NCI-H2107 (cell line): ENCODE results near the gene SLCO4A1.

Experiments
- DNase-seq: peaks from one replicate; lab custom pipeline; 2025; lab: John Stamatoyannopoulos, UW

The SLCO4A1 gene, protein sequence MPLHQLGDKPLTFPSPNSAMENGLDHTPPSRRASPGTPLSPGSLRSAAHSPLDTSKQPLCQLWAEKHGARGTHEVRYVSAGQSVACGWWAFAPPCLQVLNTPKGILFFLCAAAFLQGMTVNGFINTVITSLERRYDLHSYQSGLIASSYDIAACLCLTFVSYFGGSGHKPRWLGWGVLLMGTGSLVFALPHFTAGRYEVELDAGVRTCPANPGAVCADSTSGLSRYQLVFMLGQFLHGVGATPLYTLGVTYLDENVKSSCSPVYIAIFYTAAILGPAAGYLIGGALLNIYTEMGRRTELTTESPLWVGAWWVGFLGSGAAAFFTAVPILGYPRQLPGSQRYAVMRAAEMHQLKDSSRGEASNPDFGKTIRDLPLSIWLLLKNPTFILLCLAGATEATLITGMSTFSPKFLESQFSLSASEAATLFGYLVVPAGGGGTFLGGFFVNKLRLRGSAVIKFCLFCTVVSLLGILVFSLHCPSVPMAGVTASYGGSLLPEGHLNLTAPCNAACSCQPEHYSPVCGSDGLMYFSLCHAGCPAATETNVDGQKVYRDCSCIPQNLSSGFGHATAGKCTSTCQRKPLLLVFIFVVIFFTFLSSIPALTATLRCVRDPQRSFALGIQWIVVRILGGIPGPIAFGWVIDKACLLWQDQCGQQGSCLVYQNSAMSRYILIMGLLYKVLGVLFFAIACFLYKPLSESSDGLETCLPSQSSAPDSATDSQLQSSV

DNA sequence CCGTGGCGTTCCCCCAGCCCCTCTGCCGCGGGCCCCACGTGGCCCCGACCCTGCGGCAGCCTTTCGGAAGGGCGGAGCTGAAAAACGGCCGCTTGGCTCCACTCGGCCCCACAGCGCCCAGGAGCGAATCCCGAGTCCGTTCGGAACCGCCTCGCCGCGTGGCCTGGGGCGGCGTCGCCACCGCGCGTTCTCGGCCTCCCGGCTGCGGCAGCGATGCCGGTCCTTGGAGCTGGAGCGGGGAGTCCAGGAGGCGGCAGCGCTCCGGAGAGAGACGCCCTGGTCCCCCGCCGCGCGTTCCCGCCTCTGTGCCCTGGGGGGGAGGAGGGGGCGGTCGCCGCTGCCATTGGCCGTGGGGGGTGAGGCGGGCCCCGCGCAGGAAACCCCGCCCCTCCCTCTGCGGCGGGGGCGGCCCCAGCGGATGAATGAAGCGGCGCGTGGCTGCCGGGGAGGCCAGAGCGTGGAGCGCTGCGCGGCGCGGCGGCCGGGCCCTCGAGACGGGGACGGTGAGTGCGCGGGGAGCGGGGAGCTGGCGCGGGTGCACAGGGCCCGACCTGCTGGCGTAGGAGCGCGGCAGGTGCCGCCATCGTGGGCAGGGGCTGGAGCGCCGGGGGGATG is at the start of gene SLCO4A1:
TSS of gene SLCO4A1 (plus strand) at position 453 of the 615 bp plus-strand sequence. CDS start 13,952 bp downstream, outside the sequence.
- no peak for DNase-seq

DNA sequence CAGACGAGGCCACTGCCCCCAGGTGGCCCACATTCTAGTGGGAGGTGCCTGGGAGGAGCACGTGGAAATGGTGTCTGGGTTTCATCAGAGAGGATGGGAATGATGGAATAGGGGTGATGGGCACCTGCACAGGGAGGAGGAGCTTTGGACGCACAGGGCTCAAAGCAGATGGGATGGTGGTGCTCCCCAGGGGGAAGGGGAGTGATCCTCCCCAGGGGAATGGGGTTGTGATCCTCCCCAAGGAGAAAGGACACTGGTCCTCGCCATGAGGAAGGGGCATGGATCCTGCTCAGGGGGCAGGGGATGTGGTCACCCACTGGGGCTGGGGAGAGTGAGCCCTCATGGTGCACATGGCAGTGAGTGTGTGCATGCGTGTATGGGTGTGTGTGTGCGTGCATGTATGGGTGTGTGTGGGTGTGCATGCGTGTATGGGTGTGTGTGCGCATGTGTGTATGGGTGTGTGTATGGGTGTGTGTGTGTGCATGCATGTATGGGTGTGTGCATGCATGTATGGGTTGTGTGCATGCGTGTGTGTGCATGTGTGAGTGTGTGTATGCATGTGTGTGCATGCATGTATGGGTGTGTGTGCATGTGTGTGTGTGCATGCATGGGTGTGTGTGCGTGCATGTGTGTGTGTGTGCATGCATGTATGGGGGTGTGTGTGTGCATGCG is 49.7 kb upstream of the SLCO4A1 start:
- DNase-seq, result no peak

DNA sequence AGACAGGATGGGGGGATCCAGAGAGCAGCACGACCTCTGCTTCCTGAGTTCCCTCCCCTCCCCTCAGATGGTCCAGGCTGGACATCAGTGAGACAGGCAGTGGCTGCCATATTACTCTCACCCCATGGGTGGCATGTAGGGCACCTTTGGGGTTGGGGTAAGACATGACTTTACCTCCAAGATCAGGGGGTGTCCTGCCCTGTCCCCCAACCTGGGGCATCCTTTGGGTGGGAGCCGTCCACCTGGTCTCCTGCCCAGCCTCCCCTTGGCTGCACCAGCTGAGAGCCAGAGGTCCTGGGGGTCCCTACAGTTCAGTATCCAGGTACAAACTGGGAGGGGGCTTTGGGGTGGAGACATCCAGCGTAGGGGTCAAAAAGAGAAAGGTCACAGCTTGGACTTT is 48.7 kb upstream of the SLCO4A1 start:
- DNase-seq, result no peak

DNA sequence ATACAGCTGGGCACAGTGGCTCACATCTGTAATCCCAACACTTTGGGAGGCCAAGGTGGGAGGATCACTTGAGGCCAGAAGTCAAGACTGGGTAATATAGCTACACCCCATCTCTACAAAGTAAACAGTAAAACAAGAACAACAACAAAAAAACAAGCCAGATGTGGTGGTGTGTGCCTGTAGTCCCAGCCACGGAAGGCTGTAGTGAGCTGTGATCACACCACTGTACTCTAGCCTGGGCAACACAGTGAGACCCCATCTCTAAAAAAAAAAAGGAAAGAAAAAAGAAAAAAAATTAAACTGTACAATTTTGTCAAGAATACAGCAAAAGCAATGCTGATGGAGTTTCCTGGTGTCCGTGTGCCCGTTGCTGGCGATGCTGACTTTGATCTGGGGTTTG is 47.2 kb upstream of the SLCO4A1 start:
- DNase-seq, result no peak

DNA sequence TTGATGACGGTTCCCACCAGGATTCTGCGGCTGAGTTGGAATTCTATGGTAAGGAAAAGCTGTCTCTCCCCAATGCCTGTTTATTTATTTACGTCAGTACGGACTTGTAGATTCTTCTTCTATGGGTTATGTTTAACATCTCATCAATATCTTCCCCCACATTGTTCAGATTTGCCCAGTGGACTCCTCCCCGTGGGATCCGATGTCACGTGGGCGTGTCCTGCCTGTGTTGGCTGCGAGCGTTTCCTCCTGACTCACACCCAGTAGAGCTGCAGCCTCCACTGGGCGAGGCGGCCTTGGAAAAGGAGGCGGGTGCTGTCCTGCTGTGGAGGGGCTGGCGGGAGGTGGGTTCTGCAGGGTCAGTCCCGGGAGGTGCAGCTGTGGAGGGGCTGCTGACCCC is 46.8 kb upstream of the SLCO4A1 start:
- DNase-seq, result no peak

DNA sequence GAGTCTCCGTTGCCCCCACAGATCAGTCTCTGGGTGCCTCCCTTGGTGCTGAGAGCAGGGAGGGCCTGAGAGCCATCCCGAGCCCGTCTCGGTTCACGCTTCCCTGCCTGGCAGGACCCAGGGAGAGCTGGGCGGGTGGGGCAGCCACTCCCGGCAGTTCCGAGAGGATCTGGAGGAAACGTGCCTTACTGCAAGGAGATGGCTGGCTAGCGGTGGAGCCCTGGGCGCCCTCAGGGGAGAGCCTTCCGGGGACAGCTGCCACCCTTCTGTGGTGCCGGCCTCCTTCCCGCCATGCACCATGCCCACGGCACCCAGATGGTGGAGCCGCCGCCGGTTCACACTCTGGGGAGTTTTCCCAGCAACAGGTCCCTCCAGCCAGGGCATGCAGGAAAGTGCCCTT is 45.8 kb upstream of the SLCO4A1 start:
- DNase-seq, result no peak

DNA sequence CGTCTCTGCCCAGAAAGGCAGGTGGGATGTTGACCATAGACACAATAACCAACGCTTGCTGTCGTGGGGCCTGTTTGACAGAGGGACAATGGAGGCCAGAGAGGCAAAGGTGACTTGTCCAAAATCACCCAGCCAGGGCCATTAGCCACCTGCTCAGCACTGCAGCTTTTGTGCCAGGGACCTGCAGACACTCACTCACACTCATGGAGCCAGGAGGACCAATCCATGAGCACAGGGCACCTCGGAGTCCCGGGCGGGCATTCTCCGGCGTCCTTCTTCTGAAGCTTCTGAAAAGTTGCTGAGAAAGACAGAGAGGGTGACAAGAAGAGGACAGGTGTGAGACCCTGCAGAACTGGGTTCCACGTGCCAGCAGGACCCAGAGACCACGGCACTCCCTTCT is 45.4 kb upstream of the SLCO4A1 start:
- no peak for DNase-seq

DNA sequence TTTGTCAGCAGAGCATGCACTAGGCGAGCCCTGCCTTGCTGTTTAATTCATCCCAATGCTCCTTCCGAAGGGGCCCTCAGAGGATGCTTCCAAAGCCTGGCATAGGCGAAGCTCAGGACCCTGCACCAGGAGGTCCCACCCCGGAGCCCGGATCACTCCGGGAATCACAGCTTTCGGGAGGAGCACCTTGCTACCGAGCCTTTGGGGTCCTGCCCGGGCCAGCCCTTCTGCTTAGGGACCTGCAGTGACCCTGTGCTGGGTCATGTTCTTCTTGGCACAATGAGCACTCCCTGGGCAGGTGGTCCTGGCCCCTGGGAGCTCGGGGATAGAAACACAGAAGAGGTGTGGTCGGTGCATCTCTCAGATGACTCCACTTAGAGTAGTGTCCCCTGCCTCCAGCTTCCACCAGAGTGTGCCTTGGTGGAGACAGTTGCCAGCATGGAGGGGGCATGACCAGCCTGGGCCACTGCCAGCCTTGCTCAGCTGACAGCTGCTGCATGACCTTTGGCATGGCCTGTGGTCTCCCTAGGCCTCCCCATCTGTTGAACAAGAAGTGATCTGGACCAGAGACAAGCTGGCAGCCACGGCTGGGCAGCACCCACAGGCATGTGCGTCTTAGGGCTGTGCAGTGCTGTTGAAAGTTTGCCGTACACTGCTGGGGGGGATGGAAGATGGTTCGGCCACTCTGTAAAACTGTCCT is 44.7 kb upstream of the SLCO4A1 start:
- DNase-seq, result no peak

DNA sequence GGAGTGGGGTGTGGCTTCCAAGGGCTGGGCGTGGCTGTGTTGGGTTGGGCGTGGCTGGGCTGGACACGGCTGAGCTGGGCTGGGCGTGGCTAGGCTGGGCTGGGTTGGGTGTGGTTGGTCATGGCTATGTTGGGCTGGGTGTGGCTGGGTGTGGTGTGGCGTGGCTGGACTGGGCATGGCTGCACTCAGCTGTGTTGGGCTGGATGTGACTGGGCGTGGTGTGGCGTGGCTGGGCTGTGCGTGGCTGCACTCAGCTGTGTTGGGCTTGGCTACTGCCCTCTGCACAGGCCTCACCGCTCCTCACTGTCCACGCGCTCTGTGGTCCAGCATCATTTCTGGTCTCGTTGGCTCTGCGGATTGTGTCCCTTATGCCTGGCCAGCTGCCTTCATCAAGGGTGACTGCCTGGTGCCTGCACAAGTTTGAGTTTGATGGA is 43.5 kb upstream of the SLCO4A1 start:
- DNase-seq, result no peak

DNA sequence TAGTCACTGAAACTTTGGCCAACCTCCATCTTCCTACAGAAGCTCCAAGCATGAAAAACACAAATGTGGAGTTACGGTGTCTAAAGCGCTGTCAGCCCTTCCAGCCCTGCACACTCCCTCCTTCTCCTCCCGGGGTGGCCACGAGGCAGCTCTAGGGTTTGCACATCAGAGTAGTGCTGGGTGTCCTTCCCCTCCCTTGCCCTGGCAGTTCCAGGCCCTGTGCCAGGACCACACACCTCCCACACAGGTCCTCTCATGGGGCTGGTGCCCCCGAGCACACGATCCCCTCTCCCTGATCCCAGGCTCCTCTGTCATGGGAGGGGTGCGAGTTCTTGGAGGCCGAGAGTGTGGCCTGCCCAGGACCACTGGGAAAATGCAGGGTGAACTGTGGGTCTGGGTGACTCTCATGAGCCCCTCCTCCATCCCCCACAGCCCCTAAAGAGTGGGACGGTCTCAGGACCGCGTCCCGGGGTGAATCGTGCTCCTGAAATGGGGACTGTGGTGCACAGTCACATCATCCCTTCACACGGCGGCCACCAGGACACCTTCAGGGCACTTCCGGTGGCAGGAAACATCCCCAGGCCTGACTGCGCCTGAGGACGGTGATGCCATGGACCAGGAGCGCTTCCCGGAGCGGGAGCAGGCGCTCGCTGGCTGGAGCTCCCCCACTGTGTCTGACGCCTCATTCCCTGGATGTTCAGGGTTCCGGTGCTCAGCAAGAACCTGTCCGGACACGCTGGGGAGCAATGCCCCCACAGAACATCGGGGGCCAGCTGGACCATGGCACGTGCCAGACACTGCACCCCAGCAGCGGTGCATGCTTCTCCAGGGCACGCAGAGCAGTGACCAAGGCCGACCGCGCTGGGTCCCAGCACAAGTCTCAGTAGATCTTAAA is 42.8 kb upstream of the SLCO4A1 start:
- DNase-seq, result no peak

DNA sequence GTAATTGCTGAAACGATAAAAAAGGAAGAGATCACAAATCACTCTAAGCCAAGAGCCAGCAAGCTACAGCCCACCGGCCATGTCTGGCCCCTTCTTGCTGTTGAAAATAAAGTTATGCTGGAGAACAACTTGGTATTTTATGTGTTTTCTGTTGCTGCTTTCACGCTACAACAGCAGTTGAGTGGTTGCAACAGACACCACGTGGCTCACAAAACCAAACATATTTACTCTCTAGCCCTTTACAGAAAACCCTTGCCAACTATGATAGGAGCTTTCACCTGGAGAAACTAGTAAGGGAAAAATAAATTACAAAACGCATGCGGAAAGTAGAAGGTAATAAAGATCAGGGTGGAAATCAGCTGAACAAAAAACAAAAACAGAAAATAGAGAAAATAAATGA is 41.1 kb upstream of the SLCO4A1 start:
- DNase-seq, result no peak

DNA sequence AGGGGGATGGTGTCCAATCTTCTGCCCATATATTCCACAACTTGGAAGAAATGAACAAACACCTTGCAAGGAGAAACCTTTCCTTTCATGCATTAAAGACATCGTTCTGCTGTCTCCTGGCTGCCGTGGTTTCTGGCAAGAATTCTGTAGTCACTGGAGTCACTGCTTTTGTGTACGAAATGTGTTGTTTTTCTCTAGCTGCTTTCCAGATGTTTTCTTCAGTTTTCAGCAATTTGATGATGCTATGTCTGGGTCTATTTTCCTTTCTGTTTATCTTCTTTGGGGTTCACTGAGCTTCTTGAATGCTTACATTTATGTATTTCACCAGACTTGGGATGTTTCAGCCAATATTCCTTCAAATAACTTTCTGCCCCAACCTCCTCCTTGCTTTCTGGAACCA is 40.6 kb upstream of the SLCO4A1 start:
- DNase-seq, result no peak

DNA sequence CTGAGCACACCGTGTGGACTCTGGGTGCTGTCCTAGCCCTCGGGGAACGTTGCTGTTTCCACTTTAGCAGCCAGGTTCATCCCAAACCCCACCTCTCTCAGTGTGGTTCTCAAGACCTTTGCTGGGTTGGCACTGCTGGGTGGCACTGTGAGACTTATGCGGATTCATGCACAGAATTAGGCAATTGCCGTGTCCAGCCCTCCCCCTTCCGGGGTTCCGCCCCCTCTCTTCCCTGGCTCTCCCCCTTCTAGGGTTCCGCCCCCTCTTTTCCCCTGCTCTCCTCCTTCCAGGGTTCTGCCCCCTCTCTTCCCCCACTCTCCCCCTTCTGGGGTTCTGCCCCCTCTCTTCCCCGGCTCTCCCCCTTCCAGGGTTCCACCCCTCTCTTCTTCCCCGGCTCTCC is 39.8 kb upstream of the SLCO4A1 start:
- DNase-seq, result peak; percentile 18

DNA sequence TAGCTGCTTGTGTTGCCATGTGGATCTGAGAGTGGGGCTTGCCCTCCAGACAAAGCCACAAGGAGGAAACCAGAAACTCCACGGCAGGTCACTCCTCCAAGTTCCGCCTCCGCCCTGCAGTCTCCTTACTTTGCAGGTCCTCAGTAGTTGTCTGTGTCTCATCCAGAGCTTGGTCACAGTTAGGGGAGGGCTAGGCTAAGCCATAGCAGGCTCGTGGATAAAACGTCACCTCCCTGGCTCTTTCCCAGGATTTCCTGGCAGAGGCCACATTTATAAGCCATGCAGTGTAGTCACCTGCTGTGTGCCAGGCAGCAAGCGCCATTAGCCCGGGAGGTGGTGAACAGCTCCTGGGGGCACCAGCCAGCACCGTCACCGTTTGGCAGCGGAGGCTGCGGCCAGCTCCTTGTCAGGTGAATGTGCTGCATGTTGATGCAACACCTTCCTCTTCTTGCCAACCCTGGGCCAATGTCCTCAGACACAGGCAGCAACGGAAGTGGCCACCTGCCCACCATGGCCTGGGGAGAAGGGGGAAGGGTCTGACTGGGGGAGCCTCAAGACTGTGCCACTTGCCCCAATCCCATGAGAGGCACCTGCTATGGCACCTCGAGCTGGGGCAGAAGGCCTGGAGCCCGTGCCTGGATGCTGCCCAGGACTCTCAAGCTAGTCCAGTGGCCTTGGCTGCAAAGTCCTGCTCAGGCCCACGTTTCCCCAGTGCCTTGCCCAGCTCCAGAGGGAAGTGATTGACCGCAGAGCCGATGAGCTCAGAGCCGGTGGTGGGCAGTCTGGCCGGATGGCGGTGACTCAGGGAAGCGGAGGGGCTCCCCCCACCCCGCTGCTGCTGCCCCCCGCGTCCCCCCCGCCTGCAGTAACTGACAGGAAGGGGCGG is 39.0 kb upstream of the SLCO4A1 start:
- DNase-seq, result peak; percentile 66

DNA sequence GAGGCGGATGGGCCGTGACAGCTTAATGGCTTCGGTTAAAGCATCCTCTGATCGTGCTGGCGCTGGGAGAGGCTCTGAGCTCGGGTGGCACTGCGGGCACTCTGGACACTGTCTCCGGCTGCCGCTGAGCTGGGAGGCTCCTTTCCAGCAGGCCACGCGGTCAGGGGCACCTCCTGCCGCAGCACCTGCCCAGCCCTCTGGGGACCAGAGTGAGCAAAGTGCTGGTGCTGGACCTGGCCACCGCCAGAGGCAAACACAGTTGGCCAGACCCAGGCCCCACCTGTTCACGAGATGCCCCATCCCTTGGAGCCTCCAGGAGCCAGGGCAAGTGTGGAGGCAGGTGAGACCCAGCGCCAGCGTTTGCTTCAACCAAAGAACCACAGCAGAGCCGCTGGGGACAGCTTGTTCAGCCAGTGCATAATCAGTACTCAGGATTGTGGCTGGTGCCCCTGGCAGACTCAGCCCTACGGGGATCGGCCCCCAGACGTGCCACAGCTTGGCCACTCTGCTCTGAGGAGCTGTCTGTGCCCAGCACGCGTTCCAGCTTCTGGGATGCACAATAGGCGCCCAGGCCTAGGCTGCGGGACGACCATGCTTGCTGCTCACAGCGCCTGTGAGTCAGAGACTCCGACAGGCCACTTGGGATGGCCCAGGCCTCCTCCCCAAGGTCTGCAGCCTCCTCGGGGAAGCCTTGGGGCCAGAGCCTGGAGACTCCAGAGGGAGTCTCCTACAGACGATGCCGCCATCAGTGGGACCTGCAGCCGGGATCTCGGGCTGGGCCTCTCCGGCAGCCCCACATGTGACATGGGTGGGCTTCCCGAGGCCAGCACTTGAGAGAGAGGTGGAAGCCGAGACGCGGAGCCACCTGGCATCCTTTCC is 38.2 kb upstream of the SLCO4A1 start:
- DNase-seq, result peak; percentile 22

DNA sequence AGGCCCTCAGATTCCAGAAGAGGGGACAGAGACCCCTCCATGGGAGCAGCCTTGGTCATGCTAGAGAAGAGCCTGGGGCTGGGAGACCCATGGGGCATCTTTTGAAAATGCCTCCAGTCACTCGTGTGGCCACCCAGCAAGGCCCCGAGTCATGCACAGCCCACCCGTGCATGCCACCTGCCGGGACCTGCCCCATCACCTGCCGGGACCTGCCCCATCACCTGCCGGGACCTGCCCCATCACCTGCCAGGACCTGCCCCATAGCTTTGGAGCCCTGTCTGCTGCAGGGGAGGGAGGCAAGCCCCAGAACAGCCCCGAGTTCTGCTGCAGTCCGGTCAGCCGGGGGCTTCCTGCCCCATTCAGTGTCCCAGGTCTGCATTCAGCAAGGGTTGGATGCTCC is 37.5 kb upstream of the SLCO4A1 start:
- DNase-seq, result no peak

DNA sequence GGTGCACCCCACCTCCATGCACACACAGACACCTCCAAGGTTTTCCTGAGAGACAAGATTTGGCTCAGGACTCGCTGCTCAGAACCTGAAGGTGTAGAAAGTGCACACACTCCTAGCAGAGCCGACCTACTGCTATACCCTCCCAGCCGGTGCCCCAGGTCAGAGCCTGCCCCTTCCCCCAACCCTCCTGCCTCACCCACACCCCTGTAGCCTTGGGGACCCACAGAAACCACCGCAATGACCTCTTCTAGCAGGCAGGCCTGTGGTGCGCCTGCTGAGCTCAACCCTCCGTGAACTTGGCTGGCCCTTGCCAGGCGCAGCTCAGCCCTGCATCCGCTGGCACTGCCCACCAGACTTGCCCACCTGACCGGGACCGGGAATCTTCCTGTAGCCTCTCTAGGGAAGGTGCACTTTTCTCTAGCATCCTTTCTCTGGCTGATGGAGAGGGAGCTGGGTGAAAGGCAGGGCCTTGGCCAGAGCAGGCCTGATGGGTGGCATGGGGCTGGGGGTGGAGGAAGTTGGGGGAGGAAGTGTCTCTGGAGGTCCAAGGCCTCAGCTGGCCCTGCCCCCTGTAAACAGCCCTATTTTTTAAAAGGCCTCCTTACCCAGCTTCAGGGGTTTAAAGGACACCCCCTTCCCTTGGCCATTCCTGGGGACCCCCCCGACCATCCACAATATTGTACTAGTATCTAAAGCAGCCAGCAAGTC is 36.9 kb upstream of the SLCO4A1 start:
- DNase-seq, result no peak

DNA sequence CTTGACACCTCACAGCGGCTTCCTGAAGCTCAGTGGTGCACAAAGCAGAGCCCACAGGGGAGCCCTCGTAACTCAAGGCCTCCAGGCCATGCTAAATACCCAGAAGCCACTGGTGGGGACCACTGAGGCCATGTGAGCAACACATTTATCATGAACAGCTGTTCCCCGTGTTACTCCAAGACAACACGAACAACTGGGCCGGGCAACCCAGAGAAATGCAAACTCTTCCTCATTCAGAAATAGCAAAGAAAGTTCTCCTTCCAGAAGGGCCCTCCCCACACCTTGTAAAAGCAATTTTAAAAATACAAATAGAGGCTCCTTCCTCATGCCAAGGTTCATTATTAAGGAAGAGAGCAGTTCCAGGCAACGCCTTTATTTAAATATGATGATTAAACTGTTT is 36.3 kb upstream of the SLCO4A1 start:
- no peak for DNase-seq
